GM23338 (cell line): Measurements from ENCODE around the gene RAB11FIP2. TPM values are rescaled to one million over a fixed set of nuclear protein-coding genes. Genes with fewer than 3 reads are reported as not detected.

Experiments
- ATAC-seq: fragments of 200-7000 bp; cut with Tn5 transposase; 3 replicates; pipeline ENCODE4 v1.9.1; 2020
- DNase-seq: peaks from one replicate; pipeline ENCODE4 v3.0.0-alpha.2; 2015; ENCODE audit warnings: low spot score
- H2AFZ ChIP-seq: fragments of 200-600 bp; sonication (generic); 2 replicates; pipeline ENCODE4 v1.8.0; 2016; ENCODE audit warnings: antibody characterized with exemption, mild to moderate bottlenecking, moderate library complexity
- H3F3A ChIP-seq: fragments of 200-600 bp; sonication (generic); replicated peaks from 2 replicates; pipeline ENCODE4 v1.8.0; 2017; ENCODE audit warnings: antibody characterized with exemption, mixed run types, low read depth
- H3K27ac ChIP-seq: fragments of 200-600 bp; sonication (generic); 2 replicates; pipeline ENCODE4 v1.6.1; 2016; ENCODE audit warnings: low read depth
- H3K27me3 ChIP-seq: fragments of 200-600 bp; sonication (generic); 2 replicates; pipeline ENCODE4 v1.8.0; 2016; ENCODE audit warnings: mild to moderate bottlenecking, mixed run types, moderate library complexity; ENCODE audit not compliant: insufficient read depth
- H3K36me3 ChIP-seq: fragments of 200-600 bp; sonication (generic); 2 replicates; pipeline ENCODE4 v1.8.0; 2016; ENCODE audit warnings: mild to moderate bottlenecking; ENCODE audit not compliant: insufficient read depth
- H3K4me1 ChIP-seq: fragments of 200-600 bp; sonication (generic); 2 replicates; pipeline ENCODE4 v1.8.0; 2016; ENCODE audit warnings: mild to moderate bottlenecking, moderate library complexity; ENCODE audit not compliant: insufficient read depth
- H3K4me2 ChIP-seq: fragments of 200-600 bp; sonication (generic); 2 replicates; pipeline ENCODE4 v1.7.1; 2017; ENCODE audit warnings: mixed run types
- H3K4me3 ChIP-seq: fragments of 200-600 bp; sonication (generic); 2 replicates; pipeline ENCODE4 v1.6.1; 2016; ENCODE audit warnings: mixed run types
- H3K79me2 ChIP-seq: fragments of 200-600 bp; sonication (generic); replicated peaks from 2 replicates; pipeline ENCODE4 v1.8.0; 2017; ENCODE audit warnings: mild to moderate bottlenecking; ENCODE audit not compliant: insufficient read depth
- H3K9me2 ChIP-seq: fragments of 200-600 bp; sonication (generic); 2 replicates; pipeline ENCODE4 v1.8.0; 2017; ENCODE audit not compliant: insufficient read depth
- H4K20me1 ChIP-seq: fragments of 200-600 bp; sonication (generic); replicated peaks from 2 replicates; pipeline ENCODE4 v1.8.0; 2017; ENCODE audit warnings: mild to moderate bottlenecking; ENCODE audit not compliant: insufficient read depth
- H3K27ac Mint-ChIP-seq: 2 replicates; pipeline ENCODE4 v1.8.0; 2020; ENCODE audit warnings: inconsistent platforms, mild to moderate bottlenecking, moderate library complexity, mixed read lengths
- H3K27me3 Mint-ChIP-seq: 3 replicates; pipeline ENCODE4 v1.8.0; 2022; ENCODE audit warnings: low read depth, mild to moderate bottlenecking, moderate library complexity, mixed read lengths, inconsistent platforms; ENCODE audit not compliant: insufficient read depth, poor library complexity
- H3K36me3 Mint-ChIP-seq: 3 replicates; pipeline ENCODE4 v1.8.0; 2021; ENCODE audit warnings: low read depth, mild to moderate bottlenecking, inconsistent platforms, moderate library complexity, mixed read lengths
- H3K4me1 Mint-ChIP-seq: 3 replicates; pipeline ENCODE4 v1.8.0; 2020; ENCODE audit warnings: mild to moderate bottlenecking, inconsistent platforms, mixed read lengths
- H3K4me3 Mint-ChIP-seq: 3 replicates; pipeline ENCODE4 v1.8.0; 2021; ENCODE audit warnings: moderate library complexity, mild to moderate bottlenecking, inconsistent platforms, mixed read lengths
- H3K9me3 Mint-ChIP-seq: 3 replicates; pipeline ENCODE4 v1.8.0; 2020; ENCODE audit warnings: moderate library complexity, mild to moderate bottlenecking, inconsistent platforms, mixed read lengths
- CREB1 ChIP-seq: fragments of 250-450 bp; sonication (Bioruptor Pico); IDR thresholded peaks from 2 replicates; pipeline ENCODE4 v1.5.0; 2020; ENCODE audit warnings: low read depth, mild to moderate bottlenecking, moderate library complexity
- EZH2 ChIP-seq: fragments of 200-600 bp; sonication (generic); IDR thresholded peaks from one replicate; pipeline ENCODE4 v1.8.0; 2017; ENCODE audit warnings: antibody characterized with exemption, mild to moderate bottlenecking, low read depth; ENCODE audit not compliant: unreplicated experiment
- EZH2phosphoT487 ChIP-seq: fragments of 200-600 bp; sonication (generic); IDR thresholded peaks from one replicate; pipeline ENCODE4 v1.8.1; 2018; ENCODE audit warnings: antibody characterized with exemption; ENCODE audit not compliant: unreplicated experiment
- JUNB ChIP-seq: IDR thresholded peaks from one replicate; pipeline ENCODE4 v1.6.1; 2016; ENCODE audit warnings: antibody characterized with exemption; ENCODE audit not compliant: unreplicated experiment
- STAT1 ChIP-seq: IDR thresholded peaks from one replicate; pipeline ENCODE4 v1.6.1; 2016; ENCODE audit warnings: antibody characterized with exemption; ENCODE audit not compliant: unreplicated experiment
- ZNF114 ChIP-seq: fragments of 250-450 bp; sonication (Bioruptor Pico); IDR thresholded peaks from 2 replicates; pipeline ENCODE4 v1.5.0; 2020; ENCODE audit warnings: mild to moderate bottlenecking, moderate library complexity
- polyA plus RNA-seq: library from polyadenylated mRNA; unstranded; fragments of >200 nt; fragmentation: Nextera tagmentation; extraction: Ambion mirVana; gene quantifications from 2 replicates; pipeline ENCODE4 v1.2.1, GENCODE V29; 2016
- total RNA-seq: library from RNA; depleted of rRNA; stranded (reverse); fragments of >200 nt; shearing (Covaris generic); gene quantifications from 2 replicates; pipeline ENCODE4 v1.2.3, GENCODE V29; 2014
- TF ChIP-seq, protein P1 (sequence below): IDR thresholded peaks from 2 replicates; pipeline ENCODE4 v1.6.1; 2016; ENCODE audit warnings: antibody characterized with exemption
- TF ChIP-seq, protein P2 (sequence below): fragments of 250-450 bp; sonication (Bioruptor Pico); IDR thresholded peaks from 2 replicates; pipeline ENCODE4 v1.5.0; 2020; ENCODE audit warnings: mild to moderate bottlenecking, moderate library complexity
- TF ChIP-seq, protein P3 (sequence below), 2 experiments: fragments of 200-600 bp in 1 of 2; sonication (generic) in 1 of 2; conservative IDR thresholded peaks; 2 replicates each; pipeline versions ENCODE4 v1.5.1 to v1.6.1; 2016 to 2017; ENCODE audit warnings: antibody characterized with exemption in 2 of 2, low read depth in 2 of 2, mild to moderate bottlenecking in 2 of 2, moderate library complexity in 1 of 2

The RAB11FIP2 gene
- total and polyA plus RNA-seq, 2 experiments from 2014 or later: 16.1 to 17.6 TPM

DNA sequence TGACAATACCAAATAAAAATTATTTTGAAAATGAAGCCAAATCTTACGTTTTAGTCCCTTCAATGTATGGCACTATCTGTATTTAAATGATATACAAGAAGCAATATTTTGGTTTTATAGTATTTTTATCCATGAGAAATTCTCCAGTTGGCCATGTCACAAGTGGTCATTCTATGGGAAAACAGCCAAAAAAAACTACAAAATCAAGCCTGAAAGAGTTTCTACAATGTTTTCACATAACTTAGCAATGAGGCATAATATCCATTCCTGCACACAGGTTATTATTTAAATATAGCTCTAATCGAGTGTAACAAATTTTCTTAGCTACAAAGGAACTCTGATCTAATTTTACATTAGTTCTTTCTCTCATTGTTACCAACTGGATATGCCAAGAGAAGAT, 5.4 kb downstream of the RAB11FIP2 start:
- no peaks in the 10 kb centered on the region for H3F3A ChIP-seq
- H2AFZ ChIP-seq: no peak overlapping the region
- no peaks in the 10 kb centered on the region for H3K36me3 Mint-ChIP-seq
- no peak overlapping the region for H3K4me2 ChIP-seq
- peaks cover 40% of the 10 kb centered on the region for H3K79me2 ChIP-seq
- no peaks in the 10 kb centered on the region for H3K9me3 Mint-ChIP-seq
- DNase-seq (no peak), ATAC-seq (no peak)
- H3K27me3 Mint-ChIP-seq: no peaks in the 10 kb centered on the region
- H3K4me1 ChIP-seq: peaks cover 20% of the 10 kb centered on the region
- H3K27ac ChIP-seq: no peak overlapping the region
- TF ChIP-seq, protein P1, sequence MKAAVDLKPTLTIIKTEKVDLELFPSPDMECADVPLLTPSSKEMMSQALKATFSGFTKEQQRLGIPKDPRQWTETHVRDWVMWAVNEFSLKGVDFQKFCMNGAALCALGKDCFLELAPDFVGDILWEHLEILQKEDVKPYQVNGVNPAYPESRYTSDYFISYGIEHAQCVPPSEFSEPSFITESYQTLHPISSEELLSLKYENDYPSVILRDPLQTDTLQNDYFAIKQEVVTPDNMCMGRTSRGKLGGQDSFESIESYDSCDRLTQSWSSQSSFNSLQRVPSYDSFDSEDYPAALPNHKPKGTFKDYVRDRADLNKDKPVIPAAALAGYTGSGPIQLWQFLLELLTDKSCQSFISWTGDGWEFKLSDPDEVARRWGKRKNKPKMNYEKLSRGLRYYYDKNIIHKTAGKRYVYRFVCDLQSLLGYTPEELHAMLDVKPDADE: no peak
- no peaks in the 10 kb centered on the region for H3K9me2 ChIP-seq
- H3K4me3 Mint-ChIP-seq: no peak overlapping the region
- H3K4me3 ChIP-seq: no peak overlapping the region
- H3K4me1 Mint-ChIP-seq: peaks cover 33% of the 10 kb centered on the region; the same call in 2 of the 3 replicates
- H4K20me1 ChIP-seq: no peaks in the 10 kb centered on the region
- H3K27me3 ChIP-seq: no peaks in the 10 kb centered on the region
- H3K36me3 ChIP-seq: no peaks in the 10 kb centered on the region
- no peak overlapping the region for H3K27ac Mint-ChIP-seq

DNA sequence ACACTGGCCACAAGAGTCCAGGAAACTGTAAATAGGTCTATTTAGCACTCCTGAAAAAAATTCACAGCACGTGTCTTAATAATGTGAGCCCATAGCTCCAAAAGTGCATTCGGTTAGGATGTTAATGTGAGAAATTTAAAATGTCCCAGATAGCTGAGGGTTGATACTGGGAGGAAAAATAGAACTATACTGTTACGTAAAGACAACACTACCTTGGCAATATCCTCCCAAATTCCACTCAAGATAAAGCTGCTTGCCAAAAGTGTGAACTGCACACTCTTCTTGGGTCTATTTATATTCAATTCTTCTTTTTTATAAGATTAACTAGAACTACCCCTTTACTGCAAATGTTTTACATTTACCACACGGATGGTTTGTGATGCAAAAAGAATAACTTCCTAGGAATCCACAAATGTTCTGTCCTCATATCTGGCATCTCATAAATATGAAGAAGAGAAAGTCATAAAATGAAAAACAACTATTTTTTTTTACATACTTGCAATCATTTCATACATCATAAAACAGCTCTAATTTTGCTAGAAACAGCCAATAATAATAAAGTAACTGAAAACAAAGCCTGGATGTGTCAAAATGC, 10.4 kb downstream of the RAB11FIP2 start:
- peaks cover 18% of the 10 kb centered on the region for H3K4me1 Mint-ChIP-seq
- H3K4me2 ChIP-seq: no peak overlapping the region
- TF ChIP-seq, protein P2, sequence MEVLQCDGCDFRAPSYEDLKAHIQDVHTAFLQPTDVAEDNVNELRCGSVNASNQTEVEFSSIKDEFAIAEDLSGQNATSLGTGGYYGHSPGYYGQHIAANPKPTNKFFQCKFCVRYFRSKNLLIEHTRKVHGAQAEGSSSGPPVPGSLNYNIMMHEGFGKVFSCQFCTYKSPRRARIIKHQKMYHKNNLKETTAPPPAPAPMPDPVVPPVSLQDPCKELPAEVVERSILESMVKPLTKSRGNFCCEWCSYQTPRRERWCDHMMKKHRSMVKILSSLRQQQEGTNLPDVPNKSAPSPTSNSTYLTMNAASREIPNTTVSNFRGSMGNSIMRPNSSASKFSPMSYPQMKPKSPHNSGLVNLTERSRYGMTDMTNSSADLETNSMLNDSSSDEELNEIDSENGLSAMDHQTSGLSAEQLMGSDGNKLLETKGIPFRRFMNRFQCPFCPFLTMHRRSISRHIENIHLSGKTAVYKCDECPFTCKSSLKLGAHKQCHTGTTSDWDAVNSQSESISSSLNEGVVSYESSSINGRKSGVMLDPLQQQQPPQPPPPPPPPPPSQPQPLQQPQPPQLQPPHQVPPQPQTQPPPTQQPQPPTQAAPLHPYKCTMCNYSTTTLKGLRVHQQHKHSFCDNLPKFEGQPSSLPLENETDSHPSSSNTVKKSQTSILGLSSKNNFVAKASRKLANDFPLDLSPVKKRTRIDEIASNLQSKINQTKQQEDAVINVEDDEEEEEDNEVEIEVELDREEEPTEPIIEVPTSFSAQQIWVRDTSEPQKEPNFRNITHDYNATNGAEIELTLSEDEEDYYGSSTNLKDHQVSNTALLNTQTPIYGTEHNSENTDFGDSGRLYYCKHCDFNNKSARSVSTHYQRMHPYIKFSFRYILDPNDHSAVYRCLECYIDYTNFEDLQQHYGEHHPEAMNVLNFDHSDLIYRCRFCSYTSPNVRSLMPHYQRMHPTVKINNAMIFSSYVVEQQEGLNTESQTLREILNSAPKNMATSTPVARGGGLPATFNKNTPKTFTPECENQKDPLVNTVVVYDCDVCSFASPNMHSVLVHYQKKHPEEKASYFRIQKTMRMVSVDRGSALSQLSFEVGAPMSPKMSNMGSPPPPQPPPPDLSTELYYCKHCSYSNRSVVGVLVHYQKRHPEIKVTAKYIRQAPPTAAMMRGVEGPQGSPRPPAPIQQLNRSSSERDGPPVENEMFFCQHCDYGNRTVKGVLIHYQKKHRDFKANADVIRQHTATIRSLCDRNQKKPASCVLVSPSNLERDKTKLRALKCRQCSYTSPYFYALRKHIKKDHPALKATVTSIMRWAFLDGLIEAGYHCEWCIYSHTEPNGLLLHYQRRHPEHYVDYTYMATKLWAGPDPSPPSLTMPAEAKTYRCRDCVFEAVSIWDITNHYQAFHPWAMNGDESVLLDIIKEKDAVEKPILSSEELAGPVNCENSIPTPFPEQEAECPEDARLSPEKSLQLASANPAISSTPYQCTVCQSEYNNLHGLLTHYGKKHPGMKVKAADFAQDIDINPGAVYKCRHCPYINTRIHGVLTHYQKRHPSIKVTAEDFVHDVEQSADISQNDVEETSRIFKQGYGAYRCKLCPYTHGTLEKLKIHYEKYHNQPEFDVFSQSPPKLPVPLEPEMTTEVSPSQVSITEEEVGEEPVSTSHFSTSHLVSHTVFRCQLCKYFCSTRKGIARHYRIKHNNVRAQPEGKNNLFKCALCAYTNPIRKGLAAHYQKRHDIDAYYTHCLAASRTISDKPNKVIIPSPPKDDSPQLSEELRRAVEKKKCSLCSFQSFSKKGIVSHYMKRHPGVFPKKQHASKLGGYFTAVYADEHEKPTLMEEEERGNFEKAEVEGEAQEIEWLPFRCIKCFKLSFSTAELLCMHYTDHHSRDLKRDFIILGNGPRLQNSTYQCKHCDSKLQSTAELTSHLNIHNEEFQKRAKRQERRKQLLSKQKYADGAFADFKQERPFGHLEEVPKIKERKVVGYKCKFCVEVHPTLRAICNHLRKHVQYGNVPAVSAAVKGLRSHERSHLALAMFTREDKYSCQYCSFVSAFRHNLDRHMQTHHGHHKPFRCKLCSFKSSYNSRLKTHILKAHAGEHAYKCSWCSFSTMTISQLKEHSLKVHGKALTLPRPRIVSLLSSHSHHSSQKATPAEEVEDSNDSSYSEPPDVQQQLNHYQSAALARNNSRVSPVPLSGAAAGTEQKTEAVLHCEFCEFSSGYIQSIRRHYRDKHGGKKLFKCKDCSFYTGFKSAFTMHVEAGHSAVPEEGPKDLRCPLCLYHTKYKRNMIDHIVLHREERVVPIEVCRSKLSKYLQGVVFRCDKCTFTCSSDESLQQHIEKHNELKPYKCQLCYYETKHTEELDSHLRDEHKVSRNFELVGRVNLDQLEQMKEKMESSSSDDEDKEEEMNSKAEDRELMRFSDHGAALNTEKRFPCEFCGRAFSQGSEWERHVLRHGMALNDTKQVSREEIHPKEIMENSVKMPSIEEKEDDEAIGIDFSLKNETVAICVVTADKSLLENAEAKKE (CRISPR knock-in tag): no peak
- no peak for TF ChIP-seq JUNB
- TF ChIP-seq CREB1 (CRISPR knock-in tag): no peak
- no peak for TF ChIP-seq EZH2phosphoT487
- TF ChIP-seq STAT1: no peak
- TF ChIP-seq, protein P3, sequence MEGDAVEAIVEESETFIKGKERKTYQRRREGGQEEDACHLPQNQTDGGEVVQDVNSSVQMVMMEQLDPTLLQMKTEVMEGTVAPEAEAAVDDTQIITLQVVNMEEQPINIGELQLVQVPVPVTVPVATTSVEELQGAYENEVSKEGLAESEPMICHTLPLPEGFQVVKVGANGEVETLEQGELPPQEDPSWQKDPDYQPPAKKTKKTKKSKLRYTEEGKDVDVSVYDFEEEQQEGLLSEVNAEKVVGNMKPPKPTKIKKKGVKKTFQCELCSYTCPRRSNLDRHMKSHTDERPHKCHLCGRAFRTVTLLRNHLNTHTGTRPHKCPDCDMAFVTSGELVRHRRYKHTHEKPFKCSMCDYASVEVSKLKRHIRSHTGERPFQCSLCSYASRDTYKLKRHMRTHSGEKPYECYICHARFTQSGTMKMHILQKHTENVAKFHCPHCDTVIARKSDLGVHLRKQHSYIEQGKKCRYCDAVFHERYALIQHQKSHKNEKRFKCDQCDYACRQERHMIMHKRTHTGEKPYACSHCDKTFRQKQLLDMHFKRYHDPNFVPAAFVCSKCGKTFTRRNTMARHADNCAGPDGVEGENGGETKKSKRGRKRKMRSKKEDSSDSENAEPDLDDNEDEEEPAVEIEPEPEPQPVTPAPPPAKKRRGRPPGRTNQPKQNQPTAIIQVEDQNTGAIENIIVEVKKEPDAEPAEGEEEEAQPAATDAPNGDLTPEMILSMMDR (conservative IDR thresholded peaks at IDR 0.05; ENCODE audit: low read depth in 2 of 2): no peak
- no peak for TF ChIP-seq EZH2
- TF ChIP-seq ZNF114 (CRISPR knock-in tag): no peak

More for the DNA sequence above, 10.4 kb downstream of the RAB11FIP2 start:
- H3K27me3 ChIP-seq: no peaks in the 10 kb centered on the region
- no peaks in the 10 kb centered on the region for H3K36me3 ChIP-seq
- Mint-ChIP-seq H3K36me3 (no peaks in the 10 kb centered on the region), H3K27ac (no peak overlapping the region), H3K27me3 (no peaks in the 10 kb centered on the region), H3K4me3 (no peak overlapping the region), H3K9me3 (no peaks in the 10 kb centered on the region)
- DNase-seq (no peak), ATAC-seq (no peak)
- peaks cover 13% of the 10 kb centered on the region; the same call in 1 of the 2 replicates for H3K4me1 ChIP-seq
- no peaks in the 10 kb centered on the region for H4K20me1 ChIP-seq
- peaks cover 2% of the 10 kb centered on the region; the same call in 1 of the 2 replicates for H3K79me2 ChIP-seq
- no peak overlapping the region for H3K4me3 ChIP-seq
- H3K9me2 ChIP-seq: no peaks in the 10 kb centered on the region
- no peaks in the 10 kb centered on the region for H3F3A ChIP-seq
- H3K27ac ChIP-seq: no peak overlapping the region
- no peak overlapping the region for H2AFZ ChIP-seq
